GM04503 (cell line): ENCODE measurements around the gene MTRF1L.
"Not testable (repeated sequence)": the region's sequence is repeated elsewhere in the genome, so short reads cannot be mapped to it uniquely, and the experiment has no call there.

Source experiments
- DNase-seq: peaks from one replicate; pipeline ENCODE4 v3.0.0-alpha.2; 2012; ENCODE audit warnings: low read depth

The MTRF1L gene

GRCh38 chr6:152969688-152970418, 32.7 kb downstream of the MTRF1L start:
- DNase-seq: no peak

- not testable (repeated sequence) for DNase-seq
Measured at GRCh38 chr6:152966168-152966894, 36.2 kb downstream of the MTRF1L start.

GRCh38 chr6:152959333-152959732, 43.2 kb downstream of the MTRF1L start:
- DNase-seq: no peak

GRCh38 chr6:152957796-152958195, 44.7 kb downstream of the MTRF1L start:
- no peak for DNase-seq

- DNase-seq: no peak
Measured at GRCh38 chr6:152954443-152954842, 48.1 kb downstream of the MTRF1L start.

GRCh38 chr6:152952866-152953509, 49.5 kb downstream of the MTRF1L start:
- no peak for DNase-seq

- DNase-seq: no peak
Measured at GRCh38 chr6:152952045-152952444, 50.5 kb downstream of the MTRF1L start.

- DNase-seq: no peak
Measured at GRCh38 chr6:152950240-152950639, 52.3 kb downstream of the MTRF1L start.

- no peak for DNase-seq
Measured at GRCh38 chr6:152948150-152948768, 54.2 kb downstream of the MTRF1L start.

- no peak for DNase-seq
Measured at GRCh38 chr6:152946995-152947394, 55.5 kb downstream of the MTRF1L start.

GRCh38 chr6:152946484-152946883, 56.0 kb downstream of the MTRF1L start:
- no peak for DNase-seq

GRCh38 chr6:152943260-152943897, 59.1 kb downstream of the MTRF1L start:
- no peak for DNase-seq

GRCh38 chr6:152942319-152942869, 60.1 kb downstream of the MTRF1L start:
- DNase-seq: no peak

- DNase-seq: no peak
Measured at GRCh38 chr6:152941746-152942145, 60.8 kb downstream of the MTRF1L start.
